GM19238 (cell line): ENCODE results near the gene RAMAC.
"Not testable (repeated sequence)": the region's sequence is repeated elsewhere in the genome, so short reads cannot be mapped to it uniquely, and the experiment has no call there.

ENCODE experiments used
- DNase-seq: peaks from one replicate; pipeline ENCODE4 v3.0.0; 2011; ENCODE audit warnings: low spot score; ENCODE audit not compliant: insufficient read length

RAMAC gene

DNA sequence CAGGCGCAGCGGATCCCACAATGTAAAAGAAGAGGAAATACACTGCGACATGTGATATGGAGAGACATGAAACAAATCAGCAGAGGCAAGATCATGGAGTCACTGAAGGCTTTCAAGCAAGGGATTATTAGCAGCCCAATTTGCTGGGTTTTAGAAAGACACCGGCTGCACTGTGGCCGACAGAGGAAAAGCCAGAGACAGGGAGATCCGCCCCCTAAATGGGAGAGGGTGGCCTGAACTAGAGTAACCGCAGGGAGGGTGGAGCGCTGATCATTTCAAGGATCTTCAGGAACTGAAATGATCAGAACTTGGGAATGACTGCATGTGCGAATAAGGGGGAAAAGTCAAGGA is 26.0 kb downstream of the RAMAC start:
- DNase-seq, result no peak

DNA sequence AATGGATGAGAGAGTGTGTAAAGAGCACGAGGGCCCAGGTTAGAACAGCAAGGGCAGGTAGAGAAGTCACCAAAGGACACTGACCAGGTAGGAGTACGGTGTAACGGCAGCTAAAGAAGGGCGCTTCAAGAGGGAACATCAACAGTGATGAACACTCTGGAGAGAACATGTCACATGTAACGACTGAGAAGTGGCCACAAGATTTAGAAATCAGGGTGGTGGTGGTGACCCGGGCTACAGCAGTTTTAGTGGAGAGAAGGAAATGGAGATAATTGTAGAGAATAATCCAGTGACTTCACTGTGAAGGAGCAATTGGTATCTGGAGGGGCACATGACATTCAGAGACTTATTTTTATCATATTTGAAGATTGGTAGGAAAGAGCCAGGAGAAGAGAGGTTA is 26.6 kb downstream of the RAMAC start:
- DNase-seq, result no peak

DNA sequence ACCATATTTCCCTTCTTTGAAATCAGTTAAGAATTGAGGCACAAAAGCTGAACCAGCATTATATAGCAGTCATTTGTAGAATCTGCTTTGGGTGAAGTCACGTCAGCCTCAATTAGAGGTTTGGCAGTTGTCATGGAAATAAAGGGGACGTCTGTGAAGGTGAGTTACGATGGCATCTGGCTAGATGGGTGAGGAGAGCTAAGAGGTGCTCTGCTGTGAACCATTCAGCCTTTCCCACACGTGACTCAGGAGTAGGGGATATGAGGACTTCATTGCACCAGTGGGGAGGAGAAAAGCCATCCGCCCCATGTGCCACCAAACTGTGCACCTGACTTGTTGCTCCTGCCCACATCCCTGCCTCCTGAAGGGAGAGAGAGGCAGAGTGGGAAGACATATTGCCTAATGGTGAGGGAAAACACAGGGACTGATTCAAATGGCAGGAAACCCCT is 28.2 kb downstream of the RAMAC start:
- no peak for DNase-seq

DNA sequence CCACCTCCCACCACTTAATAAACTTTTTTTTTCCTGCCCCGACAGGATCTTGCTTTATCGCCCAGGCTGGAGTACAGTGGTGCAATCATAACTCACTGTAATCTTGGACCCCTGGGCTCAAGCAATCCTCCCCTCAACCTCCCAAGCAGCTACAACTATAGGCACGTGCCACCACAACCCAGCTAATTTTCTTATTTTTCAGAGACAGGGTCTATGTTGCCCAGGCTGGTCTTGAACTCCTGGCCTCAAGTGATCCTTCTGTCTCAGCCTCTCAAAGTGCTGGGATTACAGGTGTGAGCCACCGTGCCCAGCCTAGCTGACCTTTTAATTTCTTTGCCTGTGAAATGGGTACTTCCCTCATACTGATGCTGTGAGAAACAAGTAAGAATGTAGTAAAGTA is 29.4 kb downstream of the RAMAC start:
- no peak for DNase-seq

DNA sequence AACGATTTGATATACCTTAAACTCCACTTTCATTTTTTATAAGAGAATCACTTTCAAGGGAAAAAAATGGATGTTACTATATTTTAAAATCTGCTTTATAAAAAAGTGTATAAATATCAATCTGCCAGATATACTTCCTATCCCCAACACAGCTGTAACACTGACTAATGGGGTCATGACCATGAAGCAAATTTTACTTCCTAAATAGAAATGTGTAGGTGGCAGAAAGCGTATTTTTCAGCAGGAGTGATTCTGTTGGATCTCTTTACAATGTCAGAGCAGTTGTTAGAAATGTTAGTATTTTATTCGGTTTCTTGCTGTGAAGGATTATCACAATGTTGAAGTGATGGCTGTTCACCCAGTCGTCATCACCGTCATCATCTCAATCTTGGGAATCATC is 30.9 kb downstream of the RAMAC start:
- DNase-seq, result no peak

DNA sequence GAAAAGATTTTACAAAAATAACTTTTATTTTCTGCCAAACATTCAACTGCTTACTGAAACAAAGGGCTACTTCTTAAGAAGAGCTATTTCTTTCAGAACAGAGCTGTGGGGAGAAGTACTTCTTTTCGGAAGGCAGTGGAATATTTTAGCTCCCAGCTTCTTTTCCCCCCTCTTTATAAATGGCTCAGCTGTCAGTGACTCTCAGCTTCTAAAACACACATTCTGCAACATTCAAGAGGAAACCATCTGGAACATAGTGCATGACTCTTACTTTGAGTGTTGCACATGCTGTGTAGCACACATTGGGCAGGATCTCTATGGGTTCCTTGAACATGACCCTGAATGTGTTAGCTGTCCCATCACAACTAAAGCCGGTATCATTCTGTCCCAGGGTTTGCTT is 32.4 kb downstream of the RAMAC start:
- DNase-seq, result no peak

DNA sequence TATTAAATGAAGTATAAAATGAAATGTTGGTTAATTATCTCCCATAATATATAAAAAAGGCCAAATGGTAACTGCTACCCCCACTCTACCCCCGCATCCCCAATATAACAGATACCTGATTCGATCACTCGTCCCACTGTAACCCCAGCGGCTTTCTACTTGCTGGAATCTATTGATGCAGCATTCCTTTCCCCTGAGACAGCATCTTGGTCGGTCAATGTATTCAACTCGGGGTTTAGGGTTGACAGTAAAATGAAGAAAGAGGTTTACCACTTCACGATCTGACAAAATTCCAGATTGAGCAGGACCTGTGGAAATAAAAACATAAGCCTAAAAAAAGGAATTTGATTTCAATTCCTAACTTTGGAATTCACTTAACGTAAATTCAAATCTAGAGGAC is 44.0 kb downstream of the RAMAC start:
- DNase-seq, result no peak

DNA sequence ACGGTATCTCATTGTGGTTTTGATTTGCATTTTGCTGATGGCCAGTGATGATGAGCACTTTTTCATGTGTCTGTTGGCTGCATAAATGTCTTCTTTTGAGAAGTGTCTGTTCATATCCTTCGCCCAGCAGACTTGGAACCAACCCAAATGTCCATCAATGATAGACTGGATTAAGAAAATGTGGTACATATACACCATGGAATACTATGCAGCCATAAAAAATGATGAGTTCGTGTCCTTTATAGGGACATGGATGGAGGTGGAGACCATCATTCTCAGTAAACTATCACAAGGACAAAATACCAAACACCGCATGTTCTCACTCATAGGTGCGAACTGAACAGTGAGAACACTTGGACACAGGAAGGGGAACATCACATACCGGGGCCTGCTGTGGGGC is 45.2 kb downstream of the RAMAC start:
- DNase-seq, result not testable (repeated sequence)

DNA sequence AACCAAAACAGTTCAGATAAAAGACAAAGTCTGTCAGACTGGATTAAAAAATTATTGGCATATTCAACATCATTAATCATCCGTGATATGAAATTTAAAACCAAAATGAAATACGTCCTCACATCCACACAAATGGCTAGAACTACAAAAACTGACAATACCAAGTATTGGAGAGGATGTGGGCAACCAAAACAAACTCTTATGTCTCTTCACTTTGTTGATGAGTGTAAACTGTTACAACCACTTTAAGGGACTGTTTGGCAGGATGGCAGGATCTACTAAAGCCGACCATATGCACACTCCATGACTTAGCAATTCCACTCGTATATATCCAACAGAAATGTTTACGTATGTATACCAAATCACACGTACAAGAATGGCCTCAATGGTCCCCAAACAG is 50.2 kb downstream of the RAMAC start:
- no peak for DNase-seq

DNA sequence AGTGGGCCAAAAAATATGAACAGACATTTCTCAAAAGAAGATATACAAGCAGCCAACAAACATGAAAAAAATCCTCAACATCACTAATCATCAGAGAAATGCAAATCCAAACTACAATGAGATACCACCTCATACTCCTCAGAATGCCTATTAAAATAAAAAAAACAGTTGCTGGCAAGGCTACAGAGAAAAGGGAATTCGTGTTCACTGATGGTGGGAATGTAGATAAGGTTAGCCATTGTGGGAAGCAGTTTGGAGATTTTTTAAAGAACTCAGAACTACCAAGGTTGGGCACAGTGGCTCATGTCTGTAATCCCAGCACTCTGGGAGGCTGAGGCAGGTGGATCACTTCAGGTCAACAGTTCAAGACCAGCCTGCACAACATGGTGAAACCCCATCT is 53.2 kb downstream of the RAMAC start:
- no peak for DNase-seq
